ENCODE measurements around the gene EXOSC1.

The EXOSC1 gene

DNA sequence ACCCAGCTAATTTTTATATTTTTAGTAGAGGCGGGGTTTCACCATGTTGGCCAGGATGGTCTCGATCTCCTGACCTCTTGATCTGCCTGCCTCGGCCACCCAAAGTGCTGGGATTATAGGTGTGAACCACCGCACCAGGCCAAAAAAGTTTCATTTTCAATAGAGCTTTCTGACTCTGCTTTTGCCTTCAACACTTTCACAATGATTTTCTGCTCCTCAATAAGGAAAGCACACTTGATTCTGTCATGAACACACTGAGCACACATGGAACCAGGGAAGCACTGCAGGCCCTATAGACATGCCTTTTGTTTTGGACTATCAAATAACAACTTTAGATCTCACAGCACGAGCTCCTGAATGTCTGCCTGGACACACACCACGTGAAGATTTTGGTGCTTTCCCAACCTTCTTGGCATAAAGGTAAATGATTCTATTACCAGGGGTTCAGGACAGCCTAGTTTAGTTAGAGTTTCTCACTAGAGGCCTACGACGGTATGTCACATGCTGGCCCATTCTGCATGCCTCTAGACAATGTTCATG, 52.7 kb downstream of the EXOSC1 start:
- H3K4me3 ChIP-seq (replicated peaks in 1 of 2; ENCODE audit: low read depth in 2 of 2, low read length in 2 of 2) = no peak overlapping the region
- no peak for DNase-seq (ENCODE audit: low read depth in 2 of 2)

DNA sequence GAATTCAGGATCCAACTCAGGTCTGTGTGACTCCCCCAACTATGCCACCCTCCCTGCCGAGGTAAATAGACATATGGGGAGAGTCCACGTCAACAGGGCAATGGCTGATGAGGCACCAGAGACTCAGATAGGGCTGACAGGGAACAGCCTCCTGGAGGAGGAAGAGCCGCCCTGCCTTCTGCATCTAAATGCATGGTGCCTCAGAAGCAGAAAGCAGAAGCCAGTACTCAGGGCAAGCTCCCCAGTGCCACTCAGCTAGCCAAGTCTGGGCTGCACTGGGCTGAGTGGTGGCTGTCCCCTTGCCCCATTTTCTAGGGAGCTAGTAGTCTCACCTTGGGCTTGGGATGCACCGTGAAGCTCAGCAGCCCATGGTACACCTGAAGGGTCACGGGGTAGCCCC, 55.7 kb downstream of the EXOSC1 start:
- DNase-seq (ENCODE audit: low read depth in 2 of 2) = no peak
- H3K4me3 ChIP-seq (replicated peaks in 1 of 2; ENCODE audit: low read depth in 2 of 2, low read length in 2 of 2) = no peak overlapping the region
- TF ChIP-seq, protein P1, sequence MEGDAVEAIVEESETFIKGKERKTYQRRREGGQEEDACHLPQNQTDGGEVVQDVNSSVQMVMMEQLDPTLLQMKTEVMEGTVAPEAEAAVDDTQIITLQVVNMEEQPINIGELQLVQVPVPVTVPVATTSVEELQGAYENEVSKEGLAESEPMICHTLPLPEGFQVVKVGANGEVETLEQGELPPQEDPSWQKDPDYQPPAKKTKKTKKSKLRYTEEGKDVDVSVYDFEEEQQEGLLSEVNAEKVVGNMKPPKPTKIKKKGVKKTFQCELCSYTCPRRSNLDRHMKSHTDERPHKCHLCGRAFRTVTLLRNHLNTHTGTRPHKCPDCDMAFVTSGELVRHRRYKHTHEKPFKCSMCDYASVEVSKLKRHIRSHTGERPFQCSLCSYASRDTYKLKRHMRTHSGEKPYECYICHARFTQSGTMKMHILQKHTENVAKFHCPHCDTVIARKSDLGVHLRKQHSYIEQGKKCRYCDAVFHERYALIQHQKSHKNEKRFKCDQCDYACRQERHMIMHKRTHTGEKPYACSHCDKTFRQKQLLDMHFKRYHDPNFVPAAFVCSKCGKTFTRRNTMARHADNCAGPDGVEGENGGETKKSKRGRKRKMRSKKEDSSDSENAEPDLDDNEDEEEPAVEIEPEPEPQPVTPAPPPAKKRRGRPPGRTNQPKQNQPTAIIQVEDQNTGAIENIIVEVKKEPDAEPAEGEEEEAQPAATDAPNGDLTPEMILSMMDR (IDR thresholded peaks at IDR 0.05; ENCODE audit: low read depth, low read length) = no peak

More for the DNA sequence above, 52.7 kb downstream of the EXOSC1 start:
- TF ChIP-seq, protein P1 (IDR thresholded peaks at IDR 0.05; ENCODE audit: low read depth, low read length) = no peak

DNA sequence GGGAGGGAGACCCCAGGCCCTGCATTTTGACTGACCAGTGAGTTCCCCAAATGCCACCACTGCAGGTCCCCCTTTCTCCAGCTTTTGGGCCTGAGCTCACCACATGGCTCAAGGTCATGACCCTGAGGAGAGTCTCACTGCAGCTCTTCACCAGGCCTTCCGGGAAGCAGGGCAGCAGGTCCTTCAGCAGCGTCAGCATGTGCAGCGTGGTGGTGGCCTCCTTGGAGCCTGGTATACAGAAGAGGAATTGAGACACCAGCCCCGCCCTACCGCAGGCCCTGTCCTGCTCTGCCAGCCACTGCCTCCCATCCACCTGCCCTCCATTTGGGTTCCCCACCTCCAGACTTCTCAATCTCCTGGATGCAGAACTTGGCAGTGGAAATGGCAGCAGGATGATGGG, 57.7 kb downstream of the EXOSC1 start:
- no peak for DNase-seq (ENCODE audit: low read depth in 2 of 2)

More for the DNA sequence above, 57.7 kb downstream of the EXOSC1 start:
- TF ChIP-seq, protein P1 (IDR thresholded peaks at IDR 0.05; ENCODE audit: low read depth, low read length) = no peak
- no peak overlapping the region for H3K4me3 ChIP-seq (replicated peaks in 1 of 2; ENCODE audit: low read depth in 2 of 2, low read length in 2 of 2)

All from cardiac fibroblast (primary cell).